ENCODE results near the gene NEK1.

Gene NEK1

DNA sequence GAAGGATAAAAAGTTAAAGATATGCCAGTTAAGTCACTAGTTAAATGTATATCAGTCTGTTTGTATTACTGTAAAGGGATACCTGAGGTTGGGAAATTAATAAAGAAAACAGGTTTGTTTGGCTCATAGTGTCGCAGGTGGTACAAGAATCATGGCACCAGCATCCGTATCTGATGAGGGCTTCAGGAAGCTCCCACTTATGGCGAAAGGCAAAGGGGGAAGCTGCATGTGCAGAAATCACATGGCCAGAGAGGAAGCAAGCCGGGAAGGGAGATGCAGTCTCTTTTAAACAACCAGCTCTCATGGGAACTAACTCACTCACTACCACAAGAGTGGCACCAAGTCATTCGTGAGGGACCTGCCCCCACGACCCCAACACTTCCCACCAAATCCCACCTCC, 249.8 kb downstream of the NEK1 start:
- no peak for DNase-seq (ENCODE audit: low read depth)

DNA sequence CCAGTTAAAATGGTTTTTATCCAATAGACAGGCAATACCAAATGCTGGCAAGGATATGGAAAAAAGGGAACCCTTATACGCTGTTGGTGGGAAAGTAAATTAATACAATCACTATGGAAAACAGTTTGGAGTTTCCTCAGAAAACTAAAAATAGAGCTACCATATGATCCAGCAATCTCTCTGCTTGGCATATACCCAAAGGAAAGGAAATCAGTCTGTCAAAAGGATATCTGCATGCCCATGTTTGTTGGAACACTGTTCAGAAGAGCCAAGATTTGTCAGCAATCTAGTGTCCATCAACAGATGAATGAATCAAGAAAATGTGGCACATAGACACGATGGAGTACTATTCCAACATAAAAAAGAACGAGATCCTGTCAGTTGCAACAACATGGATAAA, 250.6 kb downstream of the NEK1 start:
- no peak for DNase-seq (ENCODE audit: low read depth)

DNA sequence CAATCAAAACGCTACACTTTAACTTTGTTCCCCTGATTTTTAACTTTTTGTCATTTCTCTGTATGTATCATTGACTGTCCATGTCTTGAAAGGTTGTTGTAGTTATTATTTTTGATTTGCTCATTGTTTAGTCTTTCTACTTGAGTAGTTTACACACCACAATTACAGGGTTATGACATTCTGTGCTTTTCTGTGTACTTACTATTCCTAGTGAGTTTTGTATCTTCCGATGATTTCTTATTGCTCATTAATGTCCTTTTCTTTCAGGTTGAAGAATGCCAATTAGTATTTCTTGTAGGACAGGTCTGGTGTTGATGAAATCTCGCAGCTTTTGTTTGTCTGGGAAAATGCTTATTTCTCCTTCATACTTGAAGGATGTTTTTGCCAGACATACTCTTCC, 252.4 kb downstream of the NEK1 start:
- no peak for DNase-seq (ENCODE audit: low read depth)

DNA sequence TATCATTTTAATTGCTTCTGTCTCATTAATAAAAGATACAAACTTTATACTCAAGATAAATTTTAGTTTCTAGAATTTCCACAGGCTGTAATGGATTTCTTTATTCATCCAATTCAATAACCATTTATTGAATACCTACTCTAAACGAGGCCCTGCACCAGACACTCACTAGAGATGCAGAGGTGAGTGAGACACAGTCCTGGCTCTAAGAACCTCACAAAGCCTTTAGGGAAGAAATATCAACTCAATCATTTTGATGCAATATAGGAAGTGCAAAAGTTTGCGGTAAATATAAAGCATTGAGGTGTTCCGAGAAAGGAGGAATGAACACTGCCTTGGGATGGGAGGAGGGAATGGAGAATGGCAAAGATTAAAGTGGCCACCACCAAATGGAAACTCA, 260.0 kb downstream of the NEK1 start:
- no peak for DNase-seq (ENCODE audit: low read depth)

DNA sequence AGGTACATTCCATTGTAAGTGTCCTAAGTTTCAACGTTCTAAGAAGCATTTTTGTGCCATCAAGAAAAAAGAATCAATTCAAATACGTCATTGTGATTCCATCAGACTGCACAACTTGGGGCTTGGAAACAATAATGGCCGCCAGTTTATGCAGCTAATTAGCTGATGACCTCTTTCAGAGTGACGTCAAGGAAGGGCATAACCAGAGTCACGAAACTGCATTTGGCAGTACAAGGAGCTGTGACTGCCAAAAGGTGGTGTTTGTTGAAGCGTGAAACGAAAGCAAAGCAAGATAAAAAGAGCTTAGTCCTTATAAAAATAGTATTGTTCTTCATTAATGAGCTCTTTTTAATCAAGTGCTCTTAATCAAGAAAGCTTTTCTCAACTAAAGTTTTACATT, 260.5 kb downstream of the NEK1 start:
- no peak for DNase-seq (ENCODE audit: low read depth)

DNA sequence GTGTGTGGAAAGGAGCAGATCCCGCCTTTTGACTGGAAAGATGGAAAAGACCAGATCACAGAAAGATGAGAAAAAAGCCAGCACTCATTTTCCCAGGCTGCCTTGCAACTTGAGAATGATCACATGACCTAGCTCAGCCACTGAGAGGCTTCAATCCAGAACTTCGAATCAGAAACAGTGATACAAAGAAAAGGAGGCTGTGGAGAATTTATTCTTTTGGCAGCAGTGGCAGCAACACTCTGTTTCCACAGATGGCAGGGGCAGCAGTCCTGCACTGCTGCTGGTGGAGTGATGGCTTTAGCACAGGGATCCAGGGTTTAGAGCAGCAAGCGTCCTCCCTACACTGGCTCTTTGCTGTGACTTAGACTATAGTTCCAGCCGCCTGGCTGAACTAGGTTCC, 263.8 kb downstream of the NEK1 start:
- no peak for DNase-seq (ENCODE audit: low read depth)

DNA sequence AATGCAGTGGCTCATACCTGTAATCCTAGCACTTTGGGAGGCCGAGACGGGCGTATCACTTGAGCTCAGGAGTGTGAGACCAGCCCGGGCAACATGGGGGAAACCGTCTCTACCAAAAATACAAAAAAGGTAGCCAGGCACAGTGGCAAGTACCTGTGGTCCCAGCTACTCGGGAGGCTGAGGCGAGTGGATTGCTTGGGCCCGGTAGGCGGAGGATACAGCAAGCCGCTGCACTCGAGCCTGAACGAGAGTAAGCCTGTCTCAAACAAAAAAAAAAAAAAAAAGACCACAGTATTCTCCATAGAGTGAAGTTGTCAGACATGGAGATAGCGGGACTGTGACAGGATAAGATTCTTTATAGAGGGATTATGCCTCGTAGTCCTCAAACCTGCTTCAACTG, 265.5 kb downstream of the NEK1 start:
- DNase-seq (ENCODE audit: low read depth) = no peak

DNA sequence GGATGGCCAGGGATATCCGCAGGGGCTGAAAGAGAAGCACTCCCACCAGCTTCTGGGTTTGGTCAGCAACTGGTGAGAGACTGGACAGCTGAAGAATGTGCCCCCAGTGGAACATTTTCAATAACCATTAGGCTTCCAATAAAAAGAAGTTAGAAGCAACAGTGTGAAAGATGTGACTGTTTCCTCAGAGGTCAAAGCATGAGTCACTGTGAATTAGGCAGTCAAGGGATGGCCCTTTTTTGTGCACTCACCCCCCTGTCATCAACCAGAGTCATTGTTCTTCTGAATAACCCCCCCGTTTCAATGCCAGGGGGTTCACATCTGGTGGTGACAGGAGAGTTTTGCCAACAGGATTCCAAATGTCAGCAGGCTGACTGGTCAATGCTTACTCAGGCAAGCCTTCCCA, 267.1 kb downstream of the NEK1 start:
- no peak for DNase-seq (ENCODE audit: low read depth)
